Measurements from ENCODE around the gene LRRC18. TPM values are rescaled to one million over a fixed set of nuclear protein-coding genes. Genes with fewer than 3 reads are reported as not detected.

Gene LRRC18
- total and polyA plus RNA-seq, 2 of the 13 experiments (the other 11 are each of a cell fraction or from before 2014, with no cell fraction given): not detected

- in situ Hi-C loops (cut with HindIII; ENCODE audit: extremely low pct_ligation_motif_present, low pct_unique_long_range_greater_than_20kb) (no loop called here), intact Hi-C loops (cut with micrococcal nuclease; ENCODE audit: unreplicated experiment) (no loop called here)
- DNase-seq (ENCODE audit: low spot score): no peak
- 0% methylated on average over 1 of the region's 1 CpG for WGBS (ENCODE audit: low lambda C conversion rate)
- BruUV-seq (replicated peaks): no TSS peak
- no peak for ATAC-seq
- Histone ChIP-seq H3K4me1 (ENCODE audit: insufficient read depth, low read length) (no peaks in the 10 kb centered on the region), H3K36me3 (replicated peaks in 1 of 2; ENCODE audit: control insufficient read depth in 1 of 2, insufficient read depth in 2 of 2, low read length in 2 of 2) (no peaks in the 10 kb centered on the region), H3K27me3 (ENCODE audit: control insufficient read depth in 1 of 2, insufficient read depth in 2 of 2, low read length in 2 of 2) (0 out of 5 replicates have a peak, but pooled peaks cover 0 to 3% of the 10 kb centered on the region in 2 experiments), H3K4me2 (ENCODE audit: low read depth, low read length) (no peak overlapping the region), H3K9me3 (ENCODE audit: low read length) (no peaks in the 10 kb centered on the region), H2AFZ (ENCODE audit: low read length) (no peak overlapping the region), H3K79me2 (ENCODE audit: insufficient read depth, low read length) (no peaks in the 10 kb centered on the region), H3K4me3 (replicated peaks in 1 of 3; ENCODE audit: insufficient read depth in 1 of 3, low read depth in 2 of 3, low read length in 3 of 3) (no peak overlapping the region), H3K9ac (ENCODE audit: insufficient read depth, low read depth, low read length) (no peak overlapping the region), H3K27ac (ENCODE audit: extremely low read length, insufficient read depth, low read length) (no peak overlapping the region), H4K20me1 (ENCODE audit: insufficient read depth, low read length) (no peaks in the 10 kb centered on the region)
- FAIRE-seq: no peak
- CTCF ChIA-PET (ENCODE audit: low intra/inter-chr PET ratio, low total read pairs): no interaction called here
- POLR2A ChIA-PET: no interaction called here
- TF ChIP-seq ZMYM3 (CRISPR knock-in tag; IDR thresholded peaks at IDR 0.05) (no peak), HOXD1 (CRISPR knock-in tag; IDR thresholded peaks at IDR 0.05) (no peak), MBNL3 (CRISPR knock-in tag; conservative IDR thresholded peaks at IDR 0.05) (no peak), GATAD1 (CRISPR knock-in tag; IDR thresholded peaks at IDR 0.05) (no peak), ZNF879 (CRISPR knock-in tag; IDR thresholded peaks at IDR 0.05) (no peak), SNAI1 (CRISPR knock-in tag; IDR thresholded peaks at IDR 0.05; ENCODE audit: borderline replicate concordance) (no peak), HNF1A (IDR thresholded peaks at IDR 0.05; ENCODE audit: low read depth) (no peak), HNF1A (CRISPR knock-in tag; IDR thresholded peaks at IDR 0.05; ENCODE audit: borderline replicate concordance) (no peak), FOSL2 (CRISPR knock-in tag; IDR thresholded peaks at IDR 0.05) (no peak), DNMT3B (CRISPR knock-in tag; conservative IDR thresholded peaks at IDR 0.05) (no peak), UBTF (CRISPR knock-in tag; IDR thresholded peaks at IDR 0.05) (no peak), IRX3 (CRISPR knock-in tag; IDR thresholded peaks at IDR 0.05; ENCODE audit: borderline replicate concordance, low read depth) (no peak), RFX1 (IDR thresholded peaks at IDR 0.05) (no peak), HCFC1 (IDR thresholded peaks at IDR 0.05; ENCODE audit: low read depth, low read length) (no peak)
Observed at GRCh38 chr10:48926255-48926654, 13.4 kb downstream of the LRRC18 start.
